Activated gamma-delta T cell treated with anti-CD3 and anti-CD28 coated beads, Interleukin-2, amount 50 U/mL, for 16 hours (primary cell): ENCODE results near the gene NPIPA3.
"Not testable (repeated sequence)": the region's sequence is repeated elsewhere in the genome, so short reads cannot be mapped to it uniquely, and the experiment has no call there.

Experiments used
- DNase-seq: peaks from one replicate; pipeline ENCODE4 v3.0.0-alpha.2; 2020; ENCODE audit warnings: low read depth

The NPIPA3 gene

GRCh38 chr16:14742273-14743128 is 39.3 kb downstream of the NPIPA3 start, which contains the start of gene NPIPA2:
TSS of gene NPIPA2 (plus strand) at chr16:14742533. CDS start at chr16:14748066, 5,533 bp downstream.
- not testable (repeated sequence) for DNase-seq

GRCh38 chr16:14773654-14774053 is 70.4 kb downstream of the NPIPA3 start:
- not testable (repeated sequence) for DNase-seq

GRCh38 chr16:14775624-14776023 is 72.4 kb downstream of the NPIPA3 start:
- DNase-seq: not testable (repeated sequence)
